Fibroblast of skin of left quadriceps (primary cell): ENCODE results near the gene IRF2BPL.
A peak's percentile ranks its signal among the peaks of the same experiment; 100 is the strongest.

Experiments used
- DNase-seq, 2 experiments: peaks; one replicate each; pipeline ENCODE4 v3.0.0-alpha.2; 2013; ENCODE audit warnings: low read depth in 2 of 2

Gene IRF2BPL

GRCh38 chr14:77011245-77011644 lies 17.3 kb downstream of the IRF2BPL start:
- no peak for DNase-seq

- no peak for DNase-seq
Measured at GRCh38 chr14:77009014-77009413, 19.5 kb downstream of the IRF2BPL start.

- DNase-seq = no peak
Measured at GRCh38 chr14:77008541-77008940, 20.0 kb downstream of the IRF2BPL start.

GRCh38 chr14:77007975-77008421 lies 20.5 kb downstream of the IRF2BPL start:
- DNase-seq = no peak

GRCh38 chr14:77007183-77007974 lies 21.1 kb downstream of the IRF2BPL start:
- no peak for DNase-seq

GRCh38 chr14:77006132-77006531 lies 22.4 kb downstream of the IRF2BPL start:
- no peak for DNase-seq

- no peak for DNase-seq
Measured at GRCh38 chr14:77005559-77005958, 22.9 kb downstream of the IRF2BPL start.

- no peak for DNase-seq
Measured at GRCh38 chr14:77004711-77005460, 23.6 kb downstream of the IRF2BPL start.

GRCh38 chr14:77003960-77004710 lies 24.4 kb downstream of the IRF2BPL start:
- no peak for DNase-seq

- no peak for DNase-seq
Measured at GRCh38 chr14:77002889-77003288, 25.6 kb downstream of the IRF2BPL start.

- DNase-seq = no peak
Measured at GRCh38 chr14:77002335-77002734, 26.2 kb downstream of the IRF2BPL start.

- peak; percentile 46 to 52 for DNase-seq
Measured at GRCh38 chr14:77000340-77001270, 27.9 kb downstream of the IRF2BPL start.

GRCh38 chr14:76998910-76999309 lies 29.6 kb downstream of the IRF2BPL start:
- no peak for DNase-seq

GRCh38 chr14:76997257-76997970 lies 31.1 kb downstream of the IRF2BPL start:
- no peak for DNase-seq

GRCh38 chr14:76996563-76997146 lies 31.9 kb downstream of the IRF2BPL start:
- DNase-seq = no peak

- DNase-seq = no peak
Measured at GRCh38 chr14:76995279-76996035, 33.1 kb downstream of the IRF2BPL start.

- no peak for DNase-seq
Measured at GRCh38 chr14:76993752-76994151, 34.8 kb downstream of the IRF2BPL start.

- DNase-seq = no peak
Measured at GRCh38 chr14:76990084-76990483, 38.4 kb downstream of the IRF2BPL start.

GRCh38 chr14:76987956-76988520 lies 40.5 kb downstream of the IRF2BPL start:
- no peak for DNase-seq
